HG03469 (cell line): ENCODE results near the gene SLC27A5.
A peak's percentile ranks its signal among the peaks of the same experiment; 100 is the strongest.

Source experiments
- ATAC-seq: cut with Tn5 transposase; IDR thresholded peaks from one replicate; pipeline ENCODE4 v1.9.1; 2021; ENCODE audit warnings: mild to moderate bottlenecking, moderate library complexity, moderate number of reproducible peaks; ENCODE audit not compliant: unreplicated experiment

The SLC27A5 gene

GRCh38 chr19:58511353-58512208 lies at the start of gene SLC27A5:
Gene SLC27A5 (minus strand): TSS chr19:58511992. CDS start chr19:58511955, 37 bp downstream.
- ATAC-seq, result no peak

- ATAC-seq, result no peak
Measured at GRCh38 chr19:58560921-58561320, 49.1 kb upstream of the SLC27A5 start.

- no peak for ATAC-seq
Measured at GRCh38 chr19:58560007-58560887, 48.5 kb upstream of the SLC27A5 start.

GRCh38 chr19:58559275-58560006 lies 47.6 kb upstream of the SLC27A5 start:
- ATAC-seq, result no peak

- peak; percentile 36 for ATAC-seq
Measured at GRCh38 chr19:58558623-58559274, 47.0 kb upstream of the SLC27A5 start.

- ATAC-seq, result no peak
Measured at GRCh38 chr19:58558066-58558622, 46.4 kb upstream of the SLC27A5 start, which contains the start of gene UBE2M. Gene UBE2M (minus strand): TSS chr19:58558611. CDS start chr19:58558381, 230 bp downstream.

- no peak for ATAC-seq
Measured at GRCh38 chr19:58557221-58558065, 45.7 kb upstream of the SLC27A5 start.

- no peak for ATAC-seq
Measured at GRCh38 chr19:58556622-58557220, 44.9 kb upstream of the SLC27A5 start.

GRCh38 chr19:58555920-58556621 lies 44.3 kb upstream of the SLC27A5 start:
- ATAC-seq, result no peak

GRCh38 chr19:58555369-58555885 lies 43.6 kb upstream of the SLC27A5 start:
- ATAC-seq, result no peak

GRCh38 chr19:58554494-58555368 lies 42.9 kb upstream of the SLC27A5 start, which contains the start of gene CHMP2A:
Gene CHMP2A (minus strand): TSS chr19:58555105. CDS start chr19:58554212, 893 bp downstream.
- ATAC-seq, result no peak

- no peak for ATAC-seq
Measured at GRCh38 chr19:58553799-58554493, 42.2 kb upstream of the SLC27A5 start.

- no peak for ATAC-seq
Measured at GRCh38 chr19:58552655-58553054, 40.9 kb upstream of the SLC27A5 start.

- ATAC-seq, result no peak
Measured at GRCh38 chr19:58551577-58552471, 40.0 kb upstream of the SLC27A5 start.

GRCh38 chr19:58551123-58551497 lies 39.3 kb upstream of the SLC27A5 start:
- ATAC-seq, result no peak
